H9 (cell line): ENCODE results near the gene TEX55. TPM values are rescaled to one million over a fixed set of nuclear protein-coding genes. Genes with fewer than 3 reads are reported as not detected.

Experiments used
- DNase-seq: peaks from one replicate; pipeline ENCODE4 v3.0.0-alpha.2; 2017
- H2AFZ ChIP-seq: one replicate; pipeline ENCODE4 v1.6.1; 2013; ENCODE audit warnings: mild to moderate bottlenecking, low read length, control low read depth, moderate library complexity
- H2AK5ac ChIP-seq: 2 replicates; pipeline ENCODE4 v1.6.1; 2013; ENCODE audit warnings: low read length, control low read depth, mixed read lengths; ENCODE audit not compliant: insufficient read length
- H2BK120ac ChIP-seq: one replicate; pipeline ENCODE4 v1.6.1; 2013; ENCODE audit warnings: low read depth, mild to moderate bottlenecking, low read length, control low read depth, inconsistent platforms; ENCODE audit not compliant: poor library complexity, severe bottlenecking
- H2BK12ac ChIP-seq: 2 replicates; pipeline ENCODE4 v1.6.1; 2013; ENCODE audit warnings: low read length, control low read depth, mixed read lengths, low read depth; ENCODE audit not compliant: insufficient read length
- H2BK15ac ChIP-seq: 2 replicates; pipeline ENCODE4 v1.6.1; 2013; ENCODE audit warnings: low read depth, low read length, control low read depth
- H2BK20ac ChIP-seq: one replicate; pipeline ENCODE4 v1.6.1; 2013; ENCODE audit warnings: low read depth, mild to moderate bottlenecking, low read length, control low read depth, inconsistent platforms; ENCODE audit not compliant: poor library complexity, severe bottlenecking
- H2BK5ac ChIP-seq: 2 replicates; pipeline ENCODE4 v1.6.1; 2013; ENCODE audit warnings: low read length, control low read depth, mixed read lengths; ENCODE audit not compliant: insufficient read length
- H3K14ac ChIP-seq: 2 replicates; pipeline ENCODE4 v1.6.1; 2013; ENCODE audit warnings: low read length, control low read depth; ENCODE audit not compliant: insufficient read depth
- H3K18ac ChIP-seq: 2 replicates; pipeline ENCODE4 v1.6.1; 2013; ENCODE audit warnings: low read depth, mild to moderate bottlenecking, mixed read lengths, low read length, control low read depth; ENCODE audit not compliant: insufficient read length
- H3K23ac ChIP-seq: 2 replicates; pipeline ENCODE4 v1.6.1; 2013; ENCODE audit warnings: low read length, control low read depth, mixed read lengths, low read depth; ENCODE audit not compliant: insufficient read length
- H3K23me2 ChIP-seq: 2 replicates; pipeline ENCODE4 v1.6.1; 2013; ENCODE audit warnings: low read depth, mild to moderate bottlenecking, mixed read lengths, low read length, control low read depth; ENCODE audit not compliant: insufficient read length, poor library complexity, severe bottlenecking
- H3K27ac ChIP-seq: 2 replicates; pipeline ENCODE4 v1.5.1; 2013; ENCODE audit warnings: low read length, control low read depth, mixed read lengths, low read depth; ENCODE audit not compliant: insufficient read length
- H3K27me3 ChIP-seq: 2 replicates; pipeline ENCODE4 v1.6.1; 2013; ENCODE audit warnings: low read length, control low read depth, inconsistent platforms; ENCODE audit not compliant: insufficient read depth
- H3K4ac ChIP-seq: 2 replicates; pipeline ENCODE4 v1.6.1; 2013; ENCODE audit warnings: low read depth, mild to moderate bottlenecking, control low read depth, inconsistent platforms, low read length, moderate library complexity
- H3K4me1 ChIP-seq: 2 replicates; pipeline ENCODE4 v1.6.1; 2013; ENCODE audit warnings: low read length, control low read depth, inconsistent platforms; ENCODE audit not compliant: insufficient read depth
- H3K4me2 ChIP-seq: 2 replicates; pipeline ENCODE4 v1.6.1; 2013; ENCODE audit warnings: low read length, control low read depth, mixed read lengths; ENCODE audit not compliant: insufficient read length, insufficient read depth
- H3K56ac ChIP-seq: 2 replicates; pipeline ENCODE4 v1.6.1; 2013; ENCODE audit warnings: low read depth, mild to moderate bottlenecking, mixed read lengths, low read length, control low read depth; ENCODE audit not compliant: insufficient read length
- H3K79me1 ChIP-seq: 2 replicates; pipeline ENCODE4 v1.6.1; 2013; ENCODE audit warnings: low read depth, mild to moderate bottlenecking, moderate library complexity, low read length, control low read depth, inconsistent platforms; ENCODE audit not compliant: insufficient read depth, poor library complexity, severe bottlenecking
- H3K79me2 ChIP-seq: 2 replicates; pipeline ENCODE4 v1.6.1; 2013; ENCODE audit warnings: low read length, control low read depth, inconsistent platforms; ENCODE audit not compliant: insufficient read depth
- H3K9ac ChIP-seq: 2 replicates; pipeline ENCODE4 v1.6.1; 2013; ENCODE audit warnings: low read length, control low read depth, mixed read lengths; ENCODE audit not compliant: insufficient read length; ENCODE audit errors: extremely low read depth
- H3K9me3 ChIP-seq: one replicate; pipeline ENCODE4 v1.6.1; 2013; ENCODE audit warnings: low read depth, low read length, inconsistent platforms; ENCODE audit not compliant: control insufficient read depth
- H3T11ph ChIP-seq: one replicate; pipeline ENCODE4 v1.6.1; 2013; ENCODE audit warnings: mild to moderate bottlenecking, low read length, control low read depth, inconsistent platforms
- H4K20me1 ChIP-seq: one replicate; pipeline ENCODE4 v1.6.1; 2013; ENCODE audit not compliant: control insufficient read depth, insufficient read length, insufficient read depth
- H4K5ac ChIP-seq: 2 replicates; pipeline ENCODE4 v1.6.1; 2013; ENCODE audit warnings: low read depth, mild to moderate bottlenecking, mixed read lengths, low read length, control low read depth; ENCODE audit not compliant: insufficient read length
- H4K8ac ChIP-seq: replicated peaks from 2 replicates; pipeline ENCODE4 v1.6.1; 2013; ENCODE audit warnings: low read length, control low read depth, mixed read lengths, low read depth; ENCODE audit not compliant: insufficient read length
- H4K91ac ChIP-seq: 2 replicates; pipeline ENCODE4 v1.6.1; 2013; ENCODE audit warnings: low read depth, mild to moderate bottlenecking, moderate library complexity, mixed read lengths, low read length, control low read depth; ENCODE audit not compliant: insufficient read length
- H3K27ac Mint-ChIP-seq, 3 experiments: 2 replicates in 2 of 3; 3 replicates in 1 of 3; pipeline ENCODE4 v1.8.0; 2020 to 2021; ENCODE audit warnings: mixed read lengths in 3 of 3, mild to moderate bottlenecking in 1 of 3, moderate library complexity in 1 of 3
- H3K27me3 Mint-ChIP-seq: 2 replicates; pipeline ENCODE4 v1.8.0; 2021; ENCODE audit warnings: low read depth, mild to moderate bottlenecking, moderate library complexity, mixed read lengths
- H3K36me3 Mint-ChIP-seq, 3 experiments: 2 replicates in 2 of 3; 3 replicates in 1 of 3; pipeline ENCODE4 v1.8.0; 2020 to 2021; ENCODE audit warnings: low read depth in 3 of 3, mixed read lengths in 3 of 3; ENCODE audit not compliant: insufficient read depth in 1 of 3
- H3K4me1 Mint-ChIP-seq, 2 experiments: 2 replicates each; pipeline ENCODE4 v1.8.0; 2020; ENCODE audit warnings: mixed read lengths in 2 of 2
- H3K4me3 Mint-ChIP-seq, 2 experiments: 2 replicates in 1 of 2; 3 replicates in 1 of 2; pipeline ENCODE4 v1.8.0; 2020 to 2021; ENCODE audit warnings: mild to moderate bottlenecking in 2 of 2, mixed read lengths in 2 of 2, moderate library complexity in 1 of 2
- H3K9me3 Mint-ChIP-seq, 2 experiments: 2 replicates in 1 of 2; 3 replicates in 1 of 2; pipeline ENCODE4 v1.8.0; 2020; ENCODE audit warnings: mild to moderate bottlenecking in 2 of 2, mixed read lengths in 2 of 2, moderate library complexity in 1 of 2
- CTCF ChIP-seq: fragments of 200-600 bp; sonication (generic); conservative IDR thresholded peaks from 3 replicates; pipeline ENCODE4 v1.8.0; 2021; ENCODE audit warnings: antibody characterized with exemption, mild to moderate bottlenecking
- WGBS: extraction: QIAGEN DNeasy Blood & Tissue Kit; methylation state at CpG from one replicate; pipeline ENCODE4 v1.1.7; 2013; ENCODE audit warnings: missing lambda C conversion rate, low lambda C conversion rate, mixed read lengths; ENCODE audit not compliant: insufficient read length; ENCODE audit errors: extremely low coverage; 5-methylcytosine and 5-hydroxymethylcytosine counted together
- total RNA-seq: library from RNA; stranded (reverse); gene quantifications from 2 replicates; pipeline ENCODE4 v1.2.1, GENCODE V29; 2021

Gene TEX55
- total RNA-seq, 1 experiment from 2014 or later = not detected

GRCh38 chr3:119160361-119160760, 14.4 kb downstream of the TEX55 start:
- Histone ChIP-seq H2BK20ac (no peak overlapping the region), H4K91ac (no peak overlapping the region), H3K4ac (no peak overlapping the region), H3K23me2 (no peaks in the 10 kb centered on the region), H3K56ac (no peak overlapping the region), H3K27ac (no peak overlapping the region), H2BK15ac (no peak overlapping the region), H4K8ac (no peak overlapping the region), H3K23ac (no peak overlapping the region), H4K20me1 (no peaks in the 10 kb centered on the region), H3K27me3 (no peaks in the 10 kb centered on the region), H3K79me1 (no peaks in the 10 kb centered on the region), H3K9ac (no peak overlapping the region), H2BK12ac (no peak overlapping the region), H3K4me1 (no peaks in the 10 kb centered on the region), H3K4me2 (no peak overlapping the region), H4K5ac (no peak overlapping the region), H2BK5ac (no peak overlapping the region), H3K9me3 (peaks cover 9% of the 10 kb centered on the region), H3K18ac (no peak overlapping the region), H2AK5ac (no peak overlapping the region), H3T11ph (no peak overlapping the region), H2AFZ (no peak overlapping the region), H3K14ac (no peak overlapping the region), H3K79me2 (no peaks in the 10 kb centered on the region), H2BK120ac (no peak overlapping the region)
- Mint-ChIP-seq H3K27ac (no peak overlapping the region), H3K27me3 (peaks cover 2% of the 10 kb centered on the region; the same call in 1 of the 2 replicates), H3K36me3 (peaks cover 10 to 30% (median 20%) of the 10 kb centered on the region in 3 experiments), H3K4me1 (no peaks in the 10 kb centered on the region), H3K4me3 (no peak overlapping the region), H3K9me3 (peaks cover 30 to 32% of the 10 kb centered on the region in 2 experiments)
- WGBS = no CpG with 5 or more reads among the region's 1 CpG
- no peak for TF ChIP-seq CTCF
- no peak for DNase-seq
